Stimulated activated memory B cell treated with anti-CD40 and anti-IgM and Interleukin-4, amounts not matched to agents 10 μg/mL and 1 μg/mL and 100 μg/mL, for 72 hours (primary cell): Measurements from ENCODE around the gene RFX1.

Experiments used
- ATAC-seq: fragments of 150-1000 bp; cut with Tn5 transposase; 2 replicates; pipeline ENCODE4 v1.10.0; 2021
- H3K27ac Mint-ChIP-seq: one replicate; pipeline ENCODE4 v1.8.0; 2022; ENCODE audit warnings: mild to moderate bottlenecking, mixed read lengths
- H3K27me3 Mint-ChIP-seq: one replicate; pipeline ENCODE4 v1.8.0; 2022; ENCODE audit warnings: mixed read lengths
- H3K36me3 Mint-ChIP-seq: one replicate; pipeline ENCODE4 v1.8.0; 2022; ENCODE audit warnings: mixed read lengths
- H3K4me1 Mint-ChIP-seq: one replicate; pipeline ENCODE4 v1.8.0; 2022; ENCODE audit warnings: mixed read lengths
- H3K4me3 Mint-ChIP-seq: one replicate; pipeline ENCODE4 v1.8.0; 2022; ENCODE audit warnings: mild to moderate bottlenecking, moderate library complexity, mixed read lengths
- H3K9me3 Mint-ChIP-seq: one replicate; pipeline ENCODE4 v1.8.0; 2022; ENCODE audit warnings: mixed read lengths

The RFX1 gene

DNA sequence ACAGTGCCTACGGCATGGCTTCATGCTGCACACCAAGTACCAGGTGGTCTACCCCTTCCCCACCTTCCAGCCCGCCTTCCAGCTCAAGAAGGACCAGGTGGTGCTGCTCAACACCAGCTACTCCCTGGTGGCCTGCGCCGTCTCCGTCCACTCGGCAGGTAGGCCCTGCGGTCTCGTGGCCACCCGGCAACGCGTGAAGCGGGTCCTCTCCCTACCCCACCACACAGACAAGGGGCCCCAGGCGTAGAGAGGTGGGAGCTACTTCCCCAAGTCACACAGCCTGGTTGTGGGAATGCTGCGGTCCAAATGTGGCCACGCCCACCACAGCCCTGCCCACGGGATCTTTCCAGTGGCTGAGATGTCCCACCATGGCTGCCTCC, 49.8 kb downstream of the RFX1 start:
- ATAC-seq, result no peak
- H3K27ac Mint-ChIP-seq, result no peak overlapping the region
- peaks cover 23% of the 10 kb centered on the region for H3K4me1 Mint-ChIP-seq
- no peak overlapping the region for H3K4me3 Mint-ChIP-seq
- no peaks in the 10 kb centered on the region for H3K9me3 Mint-ChIP-seq
- H3K27me3 Mint-ChIP-seq, result no peaks in the 10 kb centered on the region
- peaks cover 31% of the 10 kb centered on the region for H3K36me3 Mint-ChIP-seq

- no peak overlapping the region for H3K27ac Mint-ChIP-seq
- peaks cover 27% of the 10 kb centered on the region for H3K36me3 Mint-ChIP-seq
- no peaks in the 10 kb centered on the region for H3K9me3 Mint-ChIP-seq
- peaks cover 23% of the 10 kb centered on the region for H3K4me1 Mint-ChIP-seq
- H3K27me3 Mint-ChIP-seq, result no peaks in the 10 kb centered on the region
- no peak overlapping the region for H3K4me3 Mint-ChIP-seq
- ATAC-seq, result no peak
Observed at GRCh38 chr19:13955662-13956364, 50.3 kb downstream of the RFX1 start.

- H3K4me1 Mint-ChIP-seq, result peaks cover 23% of the 10 kb centered on the region
- no peaks in the 10 kb centered on the region for H3K27me3 Mint-ChIP-seq
- H3K36me3 Mint-ChIP-seq, result peaks cover 16% of the 10 kb centered on the region
- ATAC-seq, result no peak
- no peaks in the 10 kb centered on the region for H3K9me3 Mint-ChIP-seq
- H3K4me3 Mint-ChIP-seq, result peak overlapping the region; percentile 99
- no peak overlapping the region for H3K27ac Mint-ChIP-seq
Observed at GRCh38 chr19:13954185-13954584, 51.9 kb downstream of the RFX1 start.

- Mint-ChIP-seq H3K27me3 (no peaks in the 10 kb centered on the region), H3K27ac (peak overlapping the region; percentile 95), H3K36me3 (peaks cover 12% of the 10 kb centered on the region), H3K9me3 (no peaks in the 10 kb centered on the region), H3K4me1 (peaks cover 23% of the 10 kb centered on the region), H3K4me3 (peak overlapping the region; percentile 99)
- ATAC-seq, result no peak
Observed at GRCh38 chr19:13952931-13953531, 53.1 kb downstream of the RFX1 start.

DNA sequence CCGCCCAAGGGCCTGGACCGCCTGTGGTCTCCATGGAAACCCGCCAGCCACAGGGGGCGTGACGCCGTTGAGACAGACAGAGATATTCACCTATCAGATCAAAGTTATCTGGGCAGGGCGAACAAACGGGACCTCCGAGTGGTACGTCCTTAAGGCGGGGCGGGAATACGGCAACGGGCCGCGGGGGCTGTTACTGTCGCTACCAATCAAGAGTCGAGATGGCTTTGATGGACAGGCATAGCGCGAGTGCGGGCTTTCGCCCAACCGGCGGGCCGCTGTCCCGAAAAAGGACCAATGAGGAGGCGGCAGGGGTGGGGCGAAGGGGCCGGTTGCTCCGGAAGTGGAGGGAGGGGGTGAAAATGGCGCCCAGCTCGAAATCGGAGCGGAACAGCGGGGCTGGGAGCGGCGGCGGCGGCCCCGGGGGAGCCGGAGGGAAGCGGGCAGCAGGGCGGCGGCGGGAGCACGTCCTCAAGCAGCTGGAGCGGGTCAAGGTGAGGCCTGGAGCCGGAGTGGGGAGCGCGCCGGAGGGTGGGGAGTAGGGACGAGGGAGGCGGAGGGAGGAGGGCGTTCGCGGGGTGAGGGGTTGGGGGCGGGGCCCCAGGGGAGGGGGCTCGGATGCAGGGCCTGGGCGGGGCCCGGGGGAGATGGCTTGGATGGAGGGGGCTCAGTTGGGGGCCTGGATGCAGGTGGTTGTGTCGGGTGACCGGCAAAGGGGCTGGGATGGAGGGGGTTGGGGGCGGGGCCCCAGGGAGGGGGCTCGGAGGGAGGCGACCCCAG, 53.8 kb downstream of the RFX1 start, which contains the start of gene DCAF15:
Gene DCAF15, plus strand, starts transcription at position 356 of the 777 bp plus-strand sequence. Its CDS starts 4 bp downstream, at position 360.
- Mint-ChIP-seq H3K4me1 (peaks cover 23% of the 10 kb centered on the region), H3K27me3 (no peaks in the 10 kb centered on the region), H3K36me3 (peaks cover 11% of the 10 kb centered on the region), H3K4me3 (peak within 1 kb of the TSS; percentile 99), H3K9me3 (no peaks in the 10 kb centered on the region), H3K27ac (peak within 1 kb of the TSS; percentile 95)
- ATAC-seq, result peak; percentile 99

- Mint-ChIP-seq H3K4me1 (peaks cover 23% of the 10 kb centered on the region), H3K36me3 (peaks cover 6% of the 10 kb centered on the region), H3K4me3 (peak overlapping the region; percentile 99), H3K27ac (peak overlapping the region; percentile 95), H3K27me3 (no peaks in the 10 kb centered on the region), H3K9me3 (no peaks in the 10 kb centered on the region)
- peak; percentile 1 for ATAC-seq
Observed at GRCh38 chr19:13951799-13952153, 54.3 kb downstream of the RFX1 start.

DNA sequence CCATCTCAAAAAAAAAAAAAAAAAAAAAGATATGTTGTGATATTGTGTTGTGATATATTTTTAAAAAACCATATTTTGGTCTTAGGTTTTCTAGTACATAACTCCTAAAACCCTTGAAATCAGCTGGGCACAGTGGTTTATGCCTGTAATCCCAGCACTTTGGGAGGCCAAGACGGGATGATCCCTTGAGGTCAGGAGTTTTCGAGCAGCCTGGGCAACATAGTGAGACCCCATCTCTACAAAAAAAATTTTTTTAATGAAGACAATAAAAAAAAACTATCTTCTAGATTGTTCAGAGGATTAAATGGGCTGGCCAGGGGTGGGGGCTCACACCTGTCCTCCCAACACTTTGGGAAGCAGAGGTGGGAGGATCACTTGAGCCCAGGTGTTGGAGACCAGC, 55.1 kb downstream of the RFX1 start:
- ATAC-seq, result no peak
- Mint-ChIP-seq H3K4me1 (peaks cover 23% of the 10 kb centered on the region), H3K36me3 (no peaks in the 10 kb centered on the region), H3K27me3 (no peaks in the 10 kb centered on the region), H3K27ac (no peak overlapping the region), H3K9me3 (no peaks in the 10 kb centered on the region), H3K4me3 (no peak overlapping the region)

- Mint-ChIP-seq H3K27ac (no peak overlapping the region), H3K9me3 (no peaks in the 10 kb centered on the region), H3K36me3 (no peaks in the 10 kb centered on the region), H3K4me3 (no peak overlapping the region), H3K27me3 (no peaks in the 10 kb centered on the region), H3K4me1 (peaks cover under 1% of the 10 kb centered on the region)
- ATAC-seq, result no peak
Observed at GRCh38 chr19:13946414-13946813, 59.7 kb downstream of the RFX1 start.

GRCh38 chr19:13942023-13942684, 64.0 kb downstream of the RFX1 start:
- no peaks in the 10 kb centered on the region for H3K4me1 Mint-ChIP-seq
- H3K27me3 Mint-ChIP-seq, result peaks cover 9% of the 10 kb centered on the region
- ATAC-seq, result no peak
- no peaks in the 10 kb centered on the region for H3K9me3 Mint-ChIP-seq
- H3K36me3 Mint-ChIP-seq, result no peaks in the 10 kb centered on the region
- H3K27ac Mint-ChIP-seq, result no peak overlapping the region
- H3K4me3 Mint-ChIP-seq, result no peak overlapping the region

GRCh38 chr19:13938301-13939064, 67.6 kb downstream of the RFX1 start, which contains the start of gene PODNL1:
Gene PODNL1, minus strand, starts transcription at chr19:13938417. Its CDS starts 236 bp downstream, at chr19:13938181.
- no peak for ATAC-seq

GRCh38 chr19:13937479-13938300, 68.4 kb downstream of the RFX1 start:
- no peak for ATAC-seq
- peaks cover 17% of the 10 kb centered on the region for H3K4me1 Mint-ChIP-seq
- no peak overlapping the region for H3K4me3 Mint-ChIP-seq
- no peaks in the 10 kb centered on the region for H3K36me3 Mint-ChIP-seq
- H3K9me3 Mint-ChIP-seq, result no peaks in the 10 kb centered on the region
- H3K27ac Mint-ChIP-seq, result no peak overlapping the region
- peaks cover 50% of the 10 kb centered on the region for H3K27me3 Mint-ChIP-seq

More at GRCh38 chr19:13938301-13939064, 67.6 kb downstream of the RFX1 start, which contains the start of gene PODNL1:
- peaks cover 44% of the 10 kb centered on the region for H3K27me3 Mint-ChIP-seq
- no peaks in the 10 kb centered on the region for H3K9me3 Mint-ChIP-seq
- peaks cover 16% of the 10 kb centered on the region for H3K4me1 Mint-ChIP-seq
- H3K36me3 Mint-ChIP-seq, result no peaks in the 10 kb centered on the region
- H3K4me3 Mint-ChIP-seq, result no peak within 1 kb of the TSS
- H3K27ac Mint-ChIP-seq, result no peak within 1 kb of the TSS

GRCh38 chr19:13935765-13936510, 70.2 kb downstream of the RFX1 start:
- no peak overlapping the region for H3K4me3 Mint-ChIP-seq
- H3K27me3 Mint-ChIP-seq, result peaks cover 50% of the 10 kb centered on the region
- no peaks in the 10 kb centered on the region for H3K9me3 Mint-ChIP-seq
- no peaks in the 10 kb centered on the region for H3K36me3 Mint-ChIP-seq
- H3K4me1 Mint-ChIP-seq, result peaks cover 17% of the 10 kb centered on the region
- no peak for ATAC-seq
- H3K27ac Mint-ChIP-seq, result no peak overlapping the region

GRCh38 chr19:13934785-13935109, 71.4 kb downstream of the RFX1 start:
- Mint-ChIP-seq H3K4me3 (no peak overlapping the region), H3K27me3 (peaks cover 50% of the 10 kb centered on the region), H3K27ac (no peak overlapping the region), H3K9me3 (no peaks in the 10 kb centered on the region), H3K4me1 (peaks cover 17% of the 10 kb centered on the region), H3K36me3 (no peaks in the 10 kb centered on the region)
- no peak for ATAC-seq
